NCI-H1694 (cell line): ENCODE data around the gene PDE4DIP.
"Not testable (repeated sequence)": the region's sequence is repeated elsewhere in the genome, so short reads cannot be mapped to it uniquely, and the experiment has no call there.

Experiments
- DNase-seq: peaks from one replicate; lab custom pipeline; 2025; lab: John Stamatoyannopoulos, UW

PDE4DIP gene

GRCh38 chr1:148975866-148976537, 131.8 kb downstream of the PDE4DIP start:
- not testable (repeated sequence) for DNase-seq

DNA sequence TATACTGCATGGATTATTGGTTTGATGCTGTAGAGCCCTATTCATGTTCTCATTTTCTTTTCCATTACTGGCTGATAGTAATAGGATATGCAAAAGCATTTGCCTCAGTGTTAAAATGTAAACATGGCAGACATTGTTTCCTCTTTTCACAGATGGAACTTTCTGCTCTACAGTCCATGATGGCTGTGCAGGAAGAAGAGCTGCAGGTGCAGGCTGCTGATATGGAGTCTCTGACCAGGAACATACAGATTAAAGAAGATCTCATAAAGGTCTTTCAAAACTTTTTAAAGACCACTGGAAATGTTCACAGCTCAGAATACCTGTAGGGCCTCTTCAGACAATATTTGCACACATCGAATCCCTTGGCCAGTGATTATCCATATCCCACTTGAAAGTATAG, 133.6 kb downstream of the PDE4DIP start:
- DNase-seq: not testable (repeated sequence)

DNA sequence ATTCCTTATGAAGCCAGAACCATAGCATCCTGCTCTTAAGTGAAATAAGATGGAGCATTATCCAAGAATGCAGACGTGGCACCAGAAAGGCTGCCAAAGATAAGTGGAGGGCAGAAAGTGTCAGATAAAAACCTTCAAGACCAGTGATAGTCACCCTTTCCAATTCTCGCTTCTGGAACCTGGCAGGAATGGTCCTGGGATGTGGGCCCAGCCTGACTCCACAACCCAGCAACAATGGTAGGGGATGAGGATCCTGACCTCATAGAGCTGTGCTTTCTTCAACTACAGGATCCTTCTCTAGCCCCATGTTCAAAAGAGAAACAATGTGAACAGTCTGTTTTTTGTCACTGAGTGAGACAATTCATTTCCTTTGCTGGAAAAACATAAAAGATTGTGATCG, 145.2 kb downstream of the PDE4DIP start:
- DNase-seq: not testable (repeated sequence)

DNA sequence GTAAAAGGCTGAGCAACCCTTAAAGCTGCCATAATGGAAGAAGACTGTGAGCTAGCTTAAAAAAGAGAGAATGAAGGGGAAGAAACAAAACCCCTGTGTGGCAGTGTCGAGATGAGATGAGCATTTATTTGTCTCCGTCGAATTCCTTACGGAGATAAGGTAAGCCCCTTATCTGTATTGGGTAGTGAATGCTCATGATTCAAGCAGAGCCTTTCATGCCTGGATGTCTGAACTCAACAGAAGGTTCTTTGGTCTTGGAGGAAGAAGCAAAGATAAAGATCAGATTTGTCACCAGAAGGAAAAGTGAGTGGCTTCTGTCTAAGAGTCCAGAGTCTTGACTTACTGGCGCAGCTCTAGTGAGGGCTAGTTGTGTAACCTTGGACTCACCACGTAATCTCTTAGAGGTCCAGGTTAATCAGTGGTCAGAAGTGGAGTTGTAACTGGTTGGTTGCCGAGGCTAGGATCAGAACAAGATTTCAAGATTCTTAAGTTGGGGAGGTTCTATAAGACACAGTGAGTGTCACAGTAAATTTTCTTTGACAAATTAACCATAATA, 146.1 kb downstream of the PDE4DIP start:
- DNase-seq: not testable (repeated sequence)

- DNase-seq: not testable (repeated sequence)
Measured at GRCh38 chr1:148991818-148992217, 147.6 kb downstream of the PDE4DIP start.

GRCh38 chr1:148992364-148992763, 148.1 kb downstream of the PDE4DIP start:
- not testable (repeated sequence) for DNase-seq

DNA sequence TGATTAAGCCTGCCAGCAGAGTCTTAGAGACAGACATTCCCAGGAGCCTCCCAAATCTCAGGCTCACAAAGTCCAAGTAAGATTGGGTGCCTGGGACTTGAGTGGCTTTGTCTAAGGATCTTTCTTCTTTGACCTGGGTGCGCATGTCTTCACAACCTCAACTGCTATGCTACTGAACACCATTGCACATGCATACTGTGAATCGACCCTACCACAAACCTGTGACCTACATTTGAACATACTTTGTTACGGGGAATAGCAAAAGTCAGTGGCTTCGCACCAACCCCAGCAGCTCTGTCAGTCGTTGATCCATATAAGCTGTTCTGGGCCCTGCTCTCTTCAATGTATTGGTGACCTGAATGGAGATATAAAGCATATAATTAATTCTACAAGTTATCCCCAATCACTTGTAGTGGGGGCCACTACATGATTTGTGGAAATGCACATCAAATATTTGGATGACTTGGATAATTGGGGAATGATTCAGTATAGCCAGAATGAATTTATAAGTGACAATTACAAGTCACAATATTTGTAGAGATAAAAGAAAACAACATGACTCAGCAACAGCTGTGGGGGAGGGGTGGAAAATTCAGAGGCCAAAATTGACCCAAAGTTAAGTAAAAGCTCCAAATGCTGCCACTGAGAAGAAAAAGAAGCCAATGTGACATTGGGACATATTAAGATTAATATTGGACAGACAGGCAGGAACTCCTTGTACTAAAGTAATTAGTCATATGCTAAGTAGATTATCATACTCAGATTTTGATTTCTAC, 152.4 kb downstream of the PDE4DIP start:
- DNase-seq: not testable (repeated sequence)

- not testable (repeated sequence) for DNase-seq
Measured at GRCh38 chr1:148997405-148997804, 153.2 kb downstream of the PDE4DIP start.

- DNase-seq: not testable (repeated sequence)
Measured at GRCh38 chr1:149002664-149003063, 158.4 kb downstream of the PDE4DIP start.

- DNase-seq: not testable (repeated sequence)
Measured at GRCh38 chr1:149008326-149008725, 164.1 kb downstream of the PDE4DIP start.

GRCh38 chr1:149008769-149009168, 164.5 kb downstream of the PDE4DIP start:
- DNase-seq: not testable (repeated sequence)

- DNase-seq: not testable (repeated sequence)
Measured at GRCh38 chr1:149009761-149010160, 165.5 kb downstream of the PDE4DIP start.

DNA sequence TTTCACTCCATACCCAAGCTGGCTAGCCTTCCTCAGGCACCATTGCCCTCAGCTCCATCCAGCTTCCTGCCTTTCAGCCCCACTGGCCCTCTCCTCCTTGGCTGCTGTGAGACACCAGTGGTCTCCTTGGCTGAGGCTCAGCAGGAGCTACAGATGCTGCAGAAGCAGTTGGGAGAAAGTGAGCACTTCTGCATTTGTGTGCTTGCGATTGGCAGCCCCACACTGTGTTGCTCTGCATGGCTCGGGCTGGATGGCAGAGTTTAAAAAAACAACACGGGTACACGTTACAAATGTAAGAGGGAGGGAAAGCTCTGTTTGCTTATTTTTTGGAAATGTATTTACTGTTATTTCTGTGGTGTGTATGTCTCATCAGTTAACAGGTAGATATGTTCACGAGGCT, 168.4 kb downstream of the PDE4DIP start:
- not testable (repeated sequence) for DNase-seq

GRCh38 chr1:149013513-149013912, 169.3 kb downstream of the PDE4DIP start:
- not testable (repeated sequence) for DNase-seq

- DNase-seq: not testable (repeated sequence)
Measured at GRCh38 chr1:149015522-149015921, 171.3 kb downstream of the PDE4DIP start.

DNA sequence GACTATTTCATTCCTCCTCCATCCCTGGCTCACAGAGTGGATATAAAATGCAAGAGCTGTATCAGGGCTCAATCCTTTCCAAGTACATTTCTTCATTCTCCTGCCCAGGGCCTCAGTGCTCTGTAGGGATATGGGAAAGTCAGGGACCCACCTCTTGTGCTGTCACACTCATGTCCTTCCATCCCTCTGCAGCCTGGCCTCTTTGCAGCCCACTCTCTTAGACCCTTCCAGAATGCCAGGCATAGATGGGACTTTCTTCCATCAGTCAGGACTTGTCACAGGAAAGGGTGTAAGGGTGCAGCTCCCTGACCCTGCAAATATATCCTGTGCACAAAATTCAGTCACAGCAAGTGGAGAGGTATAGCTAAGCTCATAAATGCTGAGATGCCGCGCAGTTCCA, 172.4 kb downstream of the PDE4DIP start:
- not testable (repeated sequence) for DNase-seq

DNA sequence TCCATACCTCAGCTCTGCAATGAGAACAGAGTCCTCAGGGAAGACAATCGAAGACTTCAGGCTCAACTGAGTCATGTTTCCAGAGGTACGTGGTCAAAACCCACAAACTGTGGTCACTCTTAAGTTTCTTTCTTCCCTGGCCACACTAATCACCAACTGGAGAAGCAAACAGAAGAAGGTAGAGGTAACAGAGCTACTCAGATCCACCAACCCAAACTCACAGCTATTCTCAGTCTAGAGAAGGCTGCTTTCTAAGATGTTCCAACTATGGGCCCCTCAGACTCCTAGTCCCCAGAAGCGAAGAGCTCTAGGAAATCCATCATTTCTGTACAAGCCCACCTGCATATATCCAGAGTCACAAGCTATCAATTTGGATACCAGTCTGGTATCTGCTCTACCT, 174.3 kb downstream of the PDE4DIP start:
- DNase-seq: not testable (repeated sequence)

- DNase-seq: not testable (repeated sequence)
Measured at GRCh38 chr1:149024327-149024726, 180.1 kb downstream of the PDE4DIP start.

- not testable (repeated sequence) for DNase-seq
Measured at GRCh38 chr1:149033916-149034315, 189.7 kb downstream of the PDE4DIP start.

GRCh38 chr1:149043056-149043455, 198.8 kb downstream of the PDE4DIP start:
- DNase-seq: not testable (repeated sequence)

DNA sequence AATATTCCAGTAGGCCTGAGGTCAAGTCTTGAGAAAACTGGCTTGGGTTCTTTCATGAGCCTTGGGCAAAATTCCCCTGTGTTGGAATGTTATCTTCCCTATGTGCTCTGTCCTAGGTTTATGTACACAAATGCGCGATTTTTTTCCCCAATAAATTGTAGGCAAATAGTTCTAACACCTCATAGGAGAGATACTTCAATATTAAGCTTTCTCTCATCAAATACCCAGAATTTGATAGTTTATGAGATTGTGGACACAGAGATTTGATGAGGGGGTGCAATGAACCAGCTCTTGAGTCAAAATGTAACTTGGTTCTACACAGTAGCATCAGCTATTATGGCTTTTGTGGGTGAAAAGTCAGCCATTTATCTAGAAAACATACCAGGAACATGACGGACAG, 220.4 kb downstream of the PDE4DIP start:
- not testable (repeated sequence) for DNase-seq

DNA sequence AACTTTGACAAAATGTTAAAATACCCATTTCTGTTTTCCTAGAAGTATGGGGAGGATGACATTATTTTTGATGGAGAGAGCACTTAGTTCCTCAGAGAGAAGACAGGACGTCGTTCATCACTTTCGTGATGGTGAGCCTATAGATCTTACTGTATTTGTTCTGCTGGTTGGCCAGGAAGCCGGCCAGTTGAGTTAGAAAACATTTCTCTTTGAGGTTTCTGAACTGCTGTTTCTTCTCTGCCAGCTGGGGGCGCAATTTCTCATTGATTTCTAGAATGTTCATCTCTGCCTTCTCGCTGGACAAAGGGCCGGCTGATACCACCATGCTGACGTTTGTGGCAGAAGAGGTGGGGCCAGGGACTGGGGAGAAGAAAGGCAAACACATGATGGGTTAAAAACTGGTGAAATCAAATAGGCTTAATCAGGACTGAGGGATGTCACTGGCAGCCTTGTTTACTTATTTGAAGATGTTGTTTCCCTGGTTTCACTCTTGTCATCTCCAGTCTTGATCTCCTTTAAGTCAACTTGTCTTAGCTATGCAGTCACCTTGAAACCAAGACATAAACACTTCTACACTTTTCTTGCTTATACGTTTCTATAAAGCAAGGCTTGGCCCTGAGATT, 231.4 kb downstream of the PDE4DIP start:
- not testable (repeated sequence) for DNase-seq
